AG09309 (cell line): ENCODE results near the gene PCCA.

Experiments used
- DNase-seq: peaks from one replicate; pipeline ENCODE4 v3.0.0-alpha.2; 2010; ENCODE audit warnings: low read depth
- H3K4me3 ChIP-seq: 2 replicates; pipeline ENCODE4 v1.5.1; 2011; ENCODE audit warnings: mild to moderate bottlenecking, low read depth, low read length, moderate library complexity; ENCODE audit not compliant: control insufficient read depth
- CTCF ChIP-seq: IDR thresholded peaks from 2 replicates; pipeline ENCODE4 v1.5.1; 2011; ENCODE audit warnings: mild to moderate bottlenecking, low read depth, low read length, inconsistent platforms; ENCODE audit not compliant: insufficient read depth, control insufficient read depth; ENCODE audit errors: missing control alignments

PCCA gene

GRCh38 chr13:100525453-100526317 is 436.8 kb downstream of the PCCA start:
- no peak overlapping the region for H3K4me3 ChIP-seq
- TF ChIP-seq CTCF: no peak
- DNase-seq: no peak

GRCh38 chr13:100526318-100527000 is 437.6 kb downstream of the PCCA start:
- DNase-seq: no peak
- no peak for TF ChIP-seq CTCF
- no peak overlapping the region for H3K4me3 ChIP-seq

- TF ChIP-seq CTCF: no peak
- no peak overlapping the region for H3K4me3 ChIP-seq
- DNase-seq: no peak
Measured at GRCh38 chr13:100527644-100528043, 438.8 kb downstream of the PCCA start.

- TF ChIP-seq CTCF: no peak
- no peak for DNase-seq
- no peak overlapping the region for H3K4me3 ChIP-seq
Measured at GRCh38 chr13:100528353-100528752, 439.5 kb downstream of the PCCA start.

GRCh38 chr13:100528820-100529219 is 439.9 kb downstream of the PCCA start:
- H3K4me3 ChIP-seq: no peak overlapping the region
- DNase-seq: no peak
- no peak for TF ChIP-seq CTCF

GRCh38 chr13:100529666-100530377 is 440.9 kb downstream of the PCCA start:
- no peak for TF ChIP-seq CTCF
- H3K4me3 ChIP-seq: no peak overlapping the region
- no peak for DNase-seq
